ENCODE data around the gene UBE2D1.

DNA sequence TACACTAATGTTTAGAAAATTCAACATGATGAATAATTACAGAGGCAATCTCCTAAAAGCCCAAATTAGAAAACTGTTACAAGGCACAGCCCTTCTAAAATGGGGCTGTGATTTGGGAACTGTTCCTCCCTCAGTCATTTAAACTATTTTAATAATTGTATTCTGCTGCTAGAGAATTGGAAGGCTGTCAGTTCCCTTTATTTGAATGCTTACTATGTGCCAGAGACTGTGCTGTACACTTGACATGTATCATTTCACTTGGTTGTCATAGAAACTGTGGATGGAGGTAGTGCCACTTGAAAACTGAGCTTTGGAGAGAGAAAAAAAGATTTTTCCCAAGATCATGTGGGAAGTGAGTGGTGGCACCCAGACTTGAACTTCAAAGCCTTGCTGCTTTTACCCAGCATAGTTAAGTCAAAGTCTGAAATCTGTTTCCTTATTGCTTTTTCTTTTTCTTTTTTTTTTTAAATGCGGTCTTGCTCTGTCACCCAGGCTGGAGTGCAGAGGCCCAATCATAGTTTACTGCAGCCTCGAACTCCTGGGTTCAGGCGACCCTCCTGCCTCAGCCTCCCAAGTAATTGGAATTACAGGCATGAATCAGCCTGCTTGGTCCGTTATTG lies 23.6 kb downstream of the UBE2D1 start:
- TF ChIP-seq, protein P1, sequence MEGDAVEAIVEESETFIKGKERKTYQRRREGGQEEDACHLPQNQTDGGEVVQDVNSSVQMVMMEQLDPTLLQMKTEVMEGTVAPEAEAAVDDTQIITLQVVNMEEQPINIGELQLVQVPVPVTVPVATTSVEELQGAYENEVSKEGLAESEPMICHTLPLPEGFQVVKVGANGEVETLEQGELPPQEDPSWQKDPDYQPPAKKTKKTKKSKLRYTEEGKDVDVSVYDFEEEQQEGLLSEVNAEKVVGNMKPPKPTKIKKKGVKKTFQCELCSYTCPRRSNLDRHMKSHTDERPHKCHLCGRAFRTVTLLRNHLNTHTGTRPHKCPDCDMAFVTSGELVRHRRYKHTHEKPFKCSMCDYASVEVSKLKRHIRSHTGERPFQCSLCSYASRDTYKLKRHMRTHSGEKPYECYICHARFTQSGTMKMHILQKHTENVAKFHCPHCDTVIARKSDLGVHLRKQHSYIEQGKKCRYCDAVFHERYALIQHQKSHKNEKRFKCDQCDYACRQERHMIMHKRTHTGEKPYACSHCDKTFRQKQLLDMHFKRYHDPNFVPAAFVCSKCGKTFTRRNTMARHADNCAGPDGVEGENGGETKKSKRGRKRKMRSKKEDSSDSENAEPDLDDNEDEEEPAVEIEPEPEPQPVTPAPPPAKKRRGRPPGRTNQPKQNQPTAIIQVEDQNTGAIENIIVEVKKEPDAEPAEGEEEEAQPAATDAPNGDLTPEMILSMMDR (IDR thresholded peaks at IDR 0.05) = no peak
- TF ChIP-seq POLR2A (IDR thresholded peaks at IDR 0.05) = no peak
- TF ChIP-seq EP300 (IDR thresholded peaks at IDR 0.05; ENCODE audit: low read depth) = no peak

All from transverse colon (tissue), 3 donors.